GM21367 (cell line): ENCODE measurements around the gene GULP1.

ENCODE experiments used
- ATAC-seq: cut with Tn5 transposase; IDR thresholded peaks from one replicate; pipeline ENCODE4 v1.9.1; 2021; ENCODE audit not compliant: unreplicated experiment

GULP1 gene

GRCh38 chr2:188414869-188415753 is 123.4 kb downstream of the GULP1 start:
- no peak for ATAC-seq

- no peak for ATAC-seq
These were observed 124.0 kb downstream of the GULP1 start for GRCh38 chr2:188415754-188416083.

- ATAC-seq = no peak
These were observed 124.7 kb downstream of the GULP1 start for GRCh38 chr2:188416367-188416766.

GRCh38 chr2:188422726-188423125 is 131.1 kb downstream of the GULP1 start:
- no peak for ATAC-seq

GRCh38 chr2:188425266-188425665 is 133.6 kb downstream of the GULP1 start:
- no peak for ATAC-seq

GRCh38 chr2:188426121-188426520 is 134.4 kb downstream of the GULP1 start:
- no peak for ATAC-seq

- no peak for ATAC-seq
These were observed 139.0 kb downstream of the GULP1 start for GRCh38 chr2:188430705-188431104.

GRCh38 chr2:188434018-188434417 is 142.3 kb downstream of the GULP1 start:
- no peak for ATAC-seq

GRCh38 chr2:188435115-188435514 is 143.4 kb downstream of the GULP1 start:
- no peak for ATAC-seq

GRCh38 chr2:188437537-188437936 is 145.9 kb downstream of the GULP1 start:
- no peak for ATAC-seq

GRCh38 chr2:188439986-188440385 is 148.3 kb downstream of the GULP1 start:
- ATAC-seq = no peak

- no peak for ATAC-seq
These were observed 149.2 kb downstream of the GULP1 start for GRCh38 chr2:188440849-188441248.

GRCh38 chr2:188441288-188441947 is 149.7 kb downstream of the GULP1 start:
- ATAC-seq = no peak

GRCh38 chr2:188443207-188443606 is 151.5 kb downstream of the GULP1 start:
- ATAC-seq = no peak

GRCh38 chr2:188444106-188444835 is 152.6 kb downstream of the GULP1 start:
- no peak for ATAC-seq

- ATAC-seq = no peak
These were observed 157.9 kb downstream of the GULP1 start for GRCh38 chr2:188449561-188449960.

GRCh38 chr2:188449971-188450370 is 158.3 kb downstream of the GULP1 start:
- ATAC-seq = no peak

GRCh38 chr2:188450732-188451483 is 159.2 kb downstream of the GULP1 start:
- ATAC-seq = no peak

- ATAC-seq = no peak
These were observed 160.4 kb downstream of the GULP1 start for GRCh38 chr2:188452084-188452483.

- ATAC-seq = no peak
These were observed 164.6 kb downstream of the GULP1 start for GRCh38 chr2:188456114-188456909.
